Stomach (tissue), 4 donors: ENCODE measurements around the gene SRGAP2C.
"Not testable (repeated sequence)": the region's sequence is repeated elsewhere in the genome, so short reads cannot be mapped to it uniquely, and the experiment has no call there.

Experiments
- CTCF ChIP-seq, 7 experiments: fragments of 450-650 bp in 4 of 7; fragments of 200-600 bp in 3 of 7; sonication (generic) in 3 of 7; IDR thresholded peaks; one replicate each; pipeline ENCODE4 v1.5.1; 2016 to 2019; ENCODE audit warnings: antibody characterized with exemption in 7 of 7, control low read depth in 2 of 7, mild to moderate bottlenecking in 1 of 7
- EP300 ChIP-seq: sonication (generic); formaldehyde crosslinking; IDR thresholded peaks from one replicate; pipeline ENCODE4 v1.6.1; 2017; ENCODE audit warnings: antibody characterized with exemption

DNA sequence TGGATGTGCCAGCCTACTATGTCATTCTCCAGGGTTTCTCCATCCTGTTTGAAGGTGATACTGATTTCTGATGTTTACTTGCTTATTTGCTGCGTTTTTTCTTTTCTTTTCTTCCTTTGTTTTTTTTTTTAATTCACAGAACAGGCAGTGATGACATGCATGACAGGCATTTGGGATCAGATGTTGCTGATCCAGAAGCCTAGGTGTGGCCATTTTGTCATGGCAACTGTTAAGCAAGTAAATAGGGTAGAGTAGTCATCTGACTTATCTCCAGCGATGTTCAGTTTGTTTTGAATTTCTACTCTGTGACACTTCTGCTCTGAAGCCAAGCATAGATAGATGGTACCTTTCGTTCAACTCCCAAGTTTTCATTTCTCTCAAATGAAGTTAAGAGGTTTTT is 181.4 kb downstream of the SRGAP2C start:
- not testable (repeated sequence) for TF ChIP-seq EP300; CTCF (IDR thresholded peaks at IDR 0.05)
